IMR-90 (cell line): ENCODE measurements around the gene GLYATL1.

ENCODE experiments used
- BHLHE40 ChIP-seq: fragments of 150-350 bp; IDR thresholded peaks from 2 replicates; pipeline ENCODE4 v1.6.1; 2016; ENCODE audit warnings: mild to moderate bottlenecking, low read depth, low read length
- CEBPB ChIP-seq: IDR thresholded peaks from 2 replicates; pipeline ENCODE4 v1.6.1; 2012; ENCODE audit warnings: low read depth, low read length, improper control_type of control experiment
- MAFK ChIP-seq: IDR thresholded peaks from 2 replicates; pipeline ENCODE4 v1.6.1; 2012; ENCODE audit warnings: low read depth, low read length, improper control_type of control experiment
- MAZ ChIP-seq: IDR thresholded peaks from 2 replicates; pipeline ENCODE4 v1.6.1; 2012; ENCODE audit warnings: low read depth, mild to moderate bottlenecking, low read length, improper control_type of control experiment, moderate library complexity, borderline replicate concordance
- MXI1 ChIP-seq: IDR thresholded peaks from 2 replicates; pipeline ENCODE4 v1.6.1; 2012; ENCODE audit warnings: low read depth, mild to moderate bottlenecking, low read length, moderate library complexity, borderline replicate concordance
- NFE2L2 ChIP-seq: fragments of 150-350 bp; IDR thresholded peaks from 2 replicates; pipeline ENCODE4 v1.6.1; 2016; ENCODE audit warnings: low read depth, mild to moderate bottlenecking, low read length
- POLR2A ChIP-seq: IDR thresholded peaks from 2 replicates; pipeline ENCODE4 v1.6.1; 2012; ENCODE audit warnings: mild to moderate bottlenecking, low read depth, low read length
- RAD21 ChIP-seq: IDR thresholded peaks from 2 replicates; pipeline ENCODE4 v1.6.1; 2012; ENCODE audit warnings: low read length, improper control_type of control experiment
- RCOR1 ChIP-seq: IDR thresholded peaks from 2 replicates; pipeline ENCODE4 v1.6.1; 2012; ENCODE audit warnings: mild to moderate bottlenecking, low read length, improper control_type of control experiment; ENCODE audit not compliant: insufficient replicate concordance
- RFX5 ChIP-seq: IDR thresholded peaks from 2 replicates; pipeline ENCODE4 v1.8.0; 2012; ENCODE audit warnings: low read depth, mild to moderate bottlenecking, low read length, moderate library complexity
- SMC3 ChIP-seq: fragments of 150-350 bp; IDR thresholded peaks from 2 replicates; pipeline ENCODE4 v1.6.1; 2016; ENCODE audit warnings: low read depth, mild to moderate bottlenecking, antibody characterized with exemption, low read length, moderate library complexity
- TF ChIP-seq, protein P1 (sequence below): conservative IDR thresholded peaks from 2 replicates; pipeline ENCODE4 v1.5.1; 2012; ENCODE audit warnings: mild to moderate bottlenecking, low read depth, low read length, improper control_type of control experiment
- TF ChIP-seq, protein P2 (sequence below): fragments of 150-350 bp; IDR thresholded peaks from 2 replicates; pipeline ENCODE4 v1.6.1; 2016; ENCODE audit warnings: low read depth, mild to moderate bottlenecking, low read length, moderate library complexity, borderline replicate concordance
- TF ChIP-seq, protein P3 (sequence below): fragments of 150-350 bp; IDR thresholded peaks from 2 replicates; pipeline ENCODE4 v1.6.1; 2017; ENCODE audit warnings: mild to moderate bottlenecking, antibody characterized with exemption, low read length, low read depth

DNA sequence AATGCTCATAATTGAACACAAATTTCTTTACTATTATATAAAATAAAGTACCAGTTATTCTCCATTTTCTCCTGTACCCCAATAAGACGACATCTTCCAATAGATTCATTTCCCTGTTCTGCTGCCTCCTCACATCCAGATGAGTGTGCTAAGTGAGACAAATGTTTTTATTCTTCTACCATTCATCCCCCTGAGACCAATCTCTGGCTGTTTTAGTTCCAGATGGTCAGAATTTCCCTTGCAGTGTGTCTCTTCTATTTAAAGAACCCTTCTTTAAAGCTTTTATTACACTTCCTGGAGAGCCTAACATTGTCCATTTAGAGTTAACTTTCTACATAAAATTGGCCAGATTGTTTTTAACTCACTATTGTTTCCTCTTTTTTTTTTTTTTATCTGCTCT lies 41.2 kb upstream of the GLYATL1 start:
- TF ChIP-seq, protein P1, sequence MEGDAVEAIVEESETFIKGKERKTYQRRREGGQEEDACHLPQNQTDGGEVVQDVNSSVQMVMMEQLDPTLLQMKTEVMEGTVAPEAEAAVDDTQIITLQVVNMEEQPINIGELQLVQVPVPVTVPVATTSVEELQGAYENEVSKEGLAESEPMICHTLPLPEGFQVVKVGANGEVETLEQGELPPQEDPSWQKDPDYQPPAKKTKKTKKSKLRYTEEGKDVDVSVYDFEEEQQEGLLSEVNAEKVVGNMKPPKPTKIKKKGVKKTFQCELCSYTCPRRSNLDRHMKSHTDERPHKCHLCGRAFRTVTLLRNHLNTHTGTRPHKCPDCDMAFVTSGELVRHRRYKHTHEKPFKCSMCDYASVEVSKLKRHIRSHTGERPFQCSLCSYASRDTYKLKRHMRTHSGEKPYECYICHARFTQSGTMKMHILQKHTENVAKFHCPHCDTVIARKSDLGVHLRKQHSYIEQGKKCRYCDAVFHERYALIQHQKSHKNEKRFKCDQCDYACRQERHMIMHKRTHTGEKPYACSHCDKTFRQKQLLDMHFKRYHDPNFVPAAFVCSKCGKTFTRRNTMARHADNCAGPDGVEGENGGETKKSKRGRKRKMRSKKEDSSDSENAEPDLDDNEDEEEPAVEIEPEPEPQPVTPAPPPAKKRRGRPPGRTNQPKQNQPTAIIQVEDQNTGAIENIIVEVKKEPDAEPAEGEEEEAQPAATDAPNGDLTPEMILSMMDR, result no peak
- TF ChIP-seq POLR2A (no peak), RAD21 (no peak), MXI1 (no peak), CEBPB (no peak), SMC3 (no peak), RFX5 (no peak), MAFK (no peak), NFE2L2 (no peak), MAZ (no peak), RCOR1 (no peak), BHLHE40 (no peak)
- TF ChIP-seq, protein P2, sequence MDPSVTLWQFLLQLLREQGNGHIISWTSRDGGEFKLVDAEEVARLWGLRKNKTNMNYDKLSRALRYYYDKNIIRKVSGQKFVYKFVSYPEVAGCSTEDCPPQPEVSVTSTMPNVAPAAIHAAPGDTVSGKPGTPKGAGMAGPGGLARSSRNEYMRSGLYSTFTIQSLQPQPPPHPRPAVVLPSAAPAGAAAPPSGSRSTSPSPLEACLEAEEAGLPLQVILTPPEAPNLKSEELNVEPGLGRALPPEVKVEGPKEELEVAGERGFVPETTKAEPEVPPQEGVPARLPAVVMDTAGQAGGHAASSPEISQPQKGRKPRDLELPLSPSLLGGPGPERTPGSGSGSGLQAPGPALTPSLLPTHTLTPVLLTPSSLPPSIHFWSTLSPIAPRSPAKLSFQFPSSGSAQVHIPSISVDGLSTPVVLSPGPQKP, result no peak
- TF ChIP-seq, protein P3, sequence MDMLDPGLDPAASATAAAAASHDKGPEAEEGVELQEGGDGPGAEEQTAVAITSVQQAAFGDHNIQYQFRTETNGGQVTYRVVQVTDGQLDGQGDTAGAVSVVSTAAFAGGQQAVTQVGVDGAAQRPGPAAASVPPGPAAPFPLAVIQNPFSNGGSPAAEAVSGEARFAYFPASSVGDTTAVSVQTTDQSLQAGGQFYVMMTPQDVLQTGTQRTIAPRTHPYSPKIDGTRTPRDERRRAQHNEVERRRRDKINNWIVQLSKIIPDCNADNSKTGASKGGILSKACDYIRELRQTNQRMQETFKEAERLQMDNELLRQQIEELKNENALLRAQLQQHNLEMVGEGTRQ, result no peak
